GM18526 (cell line): ENCODE measurements around the gene CCDC63.

ENCODE experiments used
- POLR2A ChIP-seq: IDR thresholded peaks from 3 replicates; pipeline ENCODE4 v1.6.1; 2011; ENCODE audit not compliant: insufficient read length; ENCODE audit errors: extremely low read depth

CCDC63 gene

GRCh38 chr12:110846615-110847566 lies at the start of gene CCDC63:
CCDC63 (plus strand) TSS chr12:110846987; CDS start chr12:110852955, 5,968 bp downstream.
- TF ChIP-seq POLR2A, result no peak

- no peak for TF ChIP-seq POLR2A
These were observed 48.3 kb upstream of the CCDC63 start for GRCh38 chr12:110798461-110798860.

GRCh38 chr12:110802489-110802888 lies 44.3 kb upstream of the CCDC63 start:
- TF ChIP-seq POLR2A, result no peak

- no peak for TF ChIP-seq POLR2A
These were observed 42.4 kb upstream of the CCDC63 start for GRCh38 chr12:110804406-110804805.

GRCh38 chr12:110807640-110808039 lies 39.1 kb upstream of the CCDC63 start:
- TF ChIP-seq POLR2A, result no peak

GRCh38 chr12:110809149-110809548 lies 37.6 kb upstream of the CCDC63 start:
- TF ChIP-seq POLR2A, result no peak

- no peak for TF ChIP-seq POLR2A
These were observed 34.8 kb upstream of the CCDC63 start for GRCh38 chr12:110811972-110812371.

- no peak for TF ChIP-seq POLR2A
These were observed 33.5 kb upstream of the CCDC63 start for GRCh38 chr12:110813285-110813684.

GRCh38 chr12:110813756-110814155 lies 33.0 kb upstream of the CCDC63 start:
- no peak for TF ChIP-seq POLR2A

- TF ChIP-seq POLR2A, result no peak
These were observed 30.5 kb upstream of the CCDC63 start for GRCh38 chr12:110816248-110816647.

GRCh38 chr12:110816779-110817178 lies 30.0 kb upstream of the CCDC63 start:
- TF ChIP-seq POLR2A, result no peak

GRCh38 chr12:110818511-110818910 lies 28.3 kb upstream of the CCDC63 start:
- TF ChIP-seq POLR2A, result no peak

- TF ChIP-seq POLR2A, result no peak
These were observed 27.6 kb upstream of the CCDC63 start for GRCh38 chr12:110819150-110819549.

- no peak for TF ChIP-seq POLR2A
These were observed 27.1 kb upstream of the CCDC63 start for GRCh38 chr12:110819646-110820045.

GRCh38 chr12:110821917-110822316 lies 24.9 kb upstream of the CCDC63 start:
- TF ChIP-seq POLR2A, result no peak

GRCh38 chr12:110822821-110823415 lies 23.9 kb upstream of the CCDC63 start:
- TF ChIP-seq POLR2A, result no peak

- TF ChIP-seq POLR2A, result no peak
These were observed 22.4 kb upstream of the CCDC63 start for GRCh38 chr12:110824342-110824741.

- TF ChIP-seq POLR2A, result no peak
These were observed 21.3 kb upstream of the CCDC63 start for GRCh38 chr12:110825530-110825929.
